GM12878 (cell line): ENCODE results near the gene KIF18A. TPM values are rescaled to one million over a fixed set of nuclear protein-coding genes. Genes with fewer than 3 reads are reported as not detected.
"Not testable (repeated sequence)": the region's sequence is repeated elsewhere in the genome, so short reads cannot be mapped to it uniquely, and the experiment has no call there.

Experiments
- ATAC-seq: fragments of 200-7000 bp; cut with Tn5 transposase; 3 replicates; pipeline ENCODE4 v1.9.1; 2020; ENCODE audit warnings: mild to moderate bottlenecking, moderate library complexity
- BruUV-seq: library from RNA; stranded (reverse); fragments of 400-500 nt; replicated peaks from 2 replicates; lab custom pipeline; 2021; lab: Mats Ljungman, UMichigan
- CTCF ChIA-PET: fragments of 300-600 bp; sonication (Branson Sonifier 250); formaldehyde crosslinking; extraction: SDS; loops from one replicate; lab custom pipeline; 2021; ENCODE audit warnings: inconsistent platforms; lab: Yijun Ruan, JAX
- POLR2A ChIA-PET: fragments of 350-600 bp; formaldehyde crosslinking; extraction: SDS; loops from one replicate; lab custom pipeline; 2021; ENCODE audit warnings: inconsistent platforms; lab: Charles Lee
- RAD21 ChIA-PET: fragments of 300-600 bp; sonication (Branson Sonifier 250); formaldehyde crosslinking; loops from one replicate; lab custom pipeline; 2023; ENCODE audit warnings: antibody characterized with exemption; ENCODE audit not compliant: unreplicated experiment; lab: Charles Lee
- SMC1A ChIA-PET: fragments of 300-600 bp; sonication (Branson Sonifier 250); formaldehyde crosslinking; loops from one replicate; lab custom pipeline; 2023; ENCODE audit not compliant: unreplicated experiment, uncharacterized antibody; lab: Charles Lee
- DNase-seq: peaks from one replicate; pipeline ENCODE4 v3.0.0-alpha.2; 2011; ENCODE audit warnings: low read depth, low spot score
- FAIRE-seq: peaks from 3 replicates; lab custom pipeline; 2011; peaks lifted over from hg19 to GRCh38; lab: Jason Lieb, UNC
- H2AFZ ChIP-seq: 2 replicates; pipeline ENCODE4 v1.6.0; 2011; ENCODE audit warnings: low read depth, low read length, control low read depth; ENCODE audit not compliant: control insufficient read depth
- H3K27ac ChIP-seq: 2 replicates; pipeline ENCODE4 v1.5.1; 2011; ENCODE audit warnings: control low read depth; ENCODE audit not compliant: control insufficient read depth, insufficient read depth
- H3K27me3 ChIP-seq, 2 experiments: replicated peaks in 1 of 2; 2 replicates each; pipeline versions ENCODE4 v1.6.0 to v1.6.1; 2011; ENCODE audit warnings: low read length in 1 of 2; ENCODE audit not compliant: control insufficient read depth in 2 of 2, insufficient read depth in 2 of 2
- H3K36me3 ChIP-seq, 2 experiments: 2 replicates each; pipeline ENCODE4 v1.5.1; 2011; ENCODE audit warnings: low read length in 1 of 2; ENCODE audit not compliant: control insufficient read depth in 2 of 2, insufficient read depth in 2 of 2
- H3K4me1 ChIP-seq: 2 replicates; pipeline ENCODE4 v1.6.1; 2011; ENCODE audit warnings: mild to moderate bottlenecking, low read length, moderate library complexity, mixed read lengths; ENCODE audit not compliant: control insufficient read depth, insufficient read depth
- H3K4me2 ChIP-seq: 2 replicates; pipeline ENCODE4 v1.6.0; 2011; ENCODE audit warnings: control low read depth; ENCODE audit not compliant: control insufficient read depth, insufficient read depth
- H3K4me3 ChIP-seq: fragments of 200-600 bp; sonication (generic); 2 replicates; pipeline ENCODE4 v1.5.1; 2016
- H3K79me2 ChIP-seq: 2 replicates; pipeline ENCODE4 v1.6.0; 2011; ENCODE audit warnings: low read length; ENCODE audit not compliant: control insufficient read depth, insufficient read depth
- H3K9ac ChIP-seq: 2 replicates; pipeline ENCODE4 v1.8.0; 2011; ENCODE audit warnings: low read length, control low read depth, mixed read lengths; ENCODE audit not compliant: control insufficient read depth, insufficient read depth
- H3K9me3 ChIP-seq: replicated peaks from 3 replicates; pipeline ENCODE4 v1.5.1; 2011; ENCODE audit warnings: mild to moderate bottlenecking, low read length; ENCODE audit not compliant: control insufficient read depth, insufficient read depth
- H4K20me1 ChIP-seq: 2 replicates; pipeline ENCODE4 v1.6.0; 2011; ENCODE audit not compliant: control insufficient read depth, insufficient read depth
- JUNB ChIP-seq: IDR thresholded peaks from 2 replicates; pipeline ENCODE4 v1.6.1; 2016; ENCODE audit warnings: antibody characterized with exemption, mild to moderate bottlenecking
- ZNF274 ChIP-seq: IDR thresholded peaks from one replicate; pipeline ENCODE4 v1.8.0; 2011; ENCODE audit not compliant: insufficient read length, insufficient read depth
- WGBS: methylation state at CpG from one replicate; pipeline ENCODE4 v1.1.6; 2016; ENCODE audit warnings: low lambda C conversion rate; ENCODE audit not compliant: insufficient replicate concordance, insufficient coverage; ENCODE audit errors: missing lambda C conversion rate; 5-methylcytosine and 5-hydroxymethylcytosine counted together
- in situ Hi-C: fragments of 300-500 bp; cut with MboI; formaldehyde crosslinking; loops from 9 replicates; pipeline ENCODE4 v1.14.3; 2018; ENCODE audit warnings: mixed read lengths
- intact Hi-C: fragments of 100-400 bp; cut with micrococcal nuclease; formaldehyde crosslinking; loops from one replicate; pipeline ENCODE4 v1.14.2; 2022; ENCODE audit not compliant: unreplicated experiment
- polyA plus RNA-seq, 11 experiments: library from polyadenylated mRNA; depleted of rRNA in 4 of 11; unstranded in 6 of 11; stranded (reverse) in 5 of 11; fragments of >200 nt; fragmentation: Nextera tagmentation in 4 of 11; fragmentation: Illumina TruSeq in 1 of 11; extraction: Ambion mirVana in 4 of 11; extraction: Trizol in 1 of 11; gene quantifications; 1 replicate in 1 of 11; 2 replicates in 10 of 11; pipeline versions ENCODE4 v1.2.1 to v1.2.3, GENCODE V29; 2011 to 2016; ENCODE audit warnings: inconsistent platforms in 2 of 11, missing spikeins in 2 of 11, low read depth in 1 of 11
- total RNA-seq, 4 experiments: library from RNA; depleted of rRNA in 3 of 4; stranded (reverse); fragments of >200 nt in 3 of 4; fragmentation: Illumina TruSeq in 1 of 4; extraction: Trizol in 1 of 4; gene quantifications; 2 replicates each; pipeline versions ENCODE4 v1.2.1 to v1.2.3, GENCODE V29; 2013 to 2021
- TF ChIP-seq, protein P1 (sequence below): fragments of 450-650 bp; formaldehyde crosslinking; IDR thresholded peaks from 2 replicates; pipeline ENCODE4 v1.4.0; 2020; ENCODE audit warnings: mild to moderate bottlenecking, moderate library complexity

The KIF18A gene
- total and polyA plus RNA-seq, 10 of the 15 experiments (the other 5 are each of a cell fraction or from before 2014, with no cell fraction given): 11.2 to 31.5 (median 20.4) TPM

DNA sequence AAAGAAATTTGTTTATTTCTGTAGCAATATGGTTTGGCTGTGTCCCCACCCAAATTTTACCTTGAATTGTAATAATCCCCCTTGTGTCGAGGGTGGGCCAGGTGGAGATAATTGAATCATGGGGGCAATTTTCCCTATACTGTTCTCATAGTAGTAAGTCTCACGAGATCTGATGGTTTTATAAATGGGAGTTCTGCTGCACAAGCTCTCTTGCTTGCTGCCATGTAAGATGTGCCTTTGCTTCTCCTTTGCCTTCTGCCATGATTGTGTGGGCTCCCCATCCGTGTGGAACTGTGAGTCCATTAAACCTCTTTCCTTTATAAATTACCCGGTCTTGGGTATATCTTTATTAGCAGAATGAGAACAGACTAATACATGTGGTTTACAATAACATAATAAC is 28.2 kb upstream of the KIF18A start:
- H2AFZ ChIP-seq, FAIRE-seq, ATAC-seq, in situ Hi-C loops, RAD21 ChIA-PET, DNase-seq, H3K27me3 ChIP-seq, H3K9ac ChIP-seq, H3K4me2 ChIP-seq, H3K79me2 ChIP-seq, POLR2A ChIA-PET, H3K36me3 ChIP-seq, H4K20me1 ChIP-seq, H3K27ac ChIP-seq, CTCF ChIA-PET, BruUV-seq, intact Hi-C loops, H3K4me3 ChIP-seq, H3K4me1 ChIP-seq: not testable (repeated sequence)
- H3K9me3 ChIP-seq: peaks cover 24% of the 10 kb centered on the region
- WGBS: 98% methylated on average over 4 of the region's 4 CpGs
- SMC1A ChIA-PET: interaction anchor here (1.2 kb wide), 1 partner anchor 27 kb away, joined by 3 read pairs; no protein-coding TSS in a partner anchor

DNA sequence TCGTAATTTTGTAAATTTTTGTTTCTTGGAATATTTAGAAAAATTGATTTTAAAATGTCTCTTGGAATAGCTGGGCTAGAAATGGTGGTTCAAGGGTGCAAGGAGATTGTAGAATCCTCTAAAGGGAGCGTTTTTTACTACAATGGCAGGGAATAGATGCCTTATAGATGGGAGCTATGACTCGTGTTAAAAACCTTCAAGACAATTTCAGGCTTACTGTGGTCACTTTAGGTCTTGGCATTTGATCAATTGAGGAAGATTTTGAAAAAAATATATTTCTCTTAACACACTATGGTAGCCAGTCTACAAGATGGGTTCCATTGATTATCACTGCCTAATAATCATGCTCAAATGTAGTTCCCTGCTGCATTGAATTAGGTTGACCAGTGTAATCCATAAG is 25.2 kb upstream of the KIF18A start:
- no peak overlapping the region for H3K4me3 ChIP-seq
- H3K27me3 ChIP-seq: no peaks in the 10 kb centered on the region
- intact Hi-C loops (no loop called here), in situ Hi-C loops (no loop called here)
- no peak overlapping the region for H3K27ac ChIP-seq
- SMC1A ChIA-PET: no interaction called here
- DNase-seq: no peak
- CTCF ChIA-PET: no interaction called here
- H3K9me3 ChIP-seq: peaks cover 11% of the 10 kb centered on the region; the same call in 2 of the 3 replicates
- no TSS peak for BruUV-seq
- H3K4me2 ChIP-seq: no peak overlapping the region
- no peak for FAIRE-seq
- 97% methylated on average over 3 of the region's 3 CpGs for WGBS
- H3K36me3 ChIP-seq: peaks cover 0 to 7% of the 10 kb centered on the region in 2 experiments; a peak in 2 of 4 replicates
- POLR2A ChIA-PET: no interaction called here
- no peaks in the 10 kb centered on the region for H3K4me1 ChIP-seq
- no peak overlapping the region for H3K9ac ChIP-seq
- H4K20me1 ChIP-seq: no peaks in the 10 kb centered on the region
- H3K79me2 ChIP-seq: no peaks in the 10 kb centered on the region
- H2AFZ ChIP-seq: no peak overlapping the region
- ATAC-seq: no peak
- RAD21 ChIA-PET: no interaction called here
- TF ChIP-seq JUNB: no peak
- TF ChIP-seq, protein P1, sequence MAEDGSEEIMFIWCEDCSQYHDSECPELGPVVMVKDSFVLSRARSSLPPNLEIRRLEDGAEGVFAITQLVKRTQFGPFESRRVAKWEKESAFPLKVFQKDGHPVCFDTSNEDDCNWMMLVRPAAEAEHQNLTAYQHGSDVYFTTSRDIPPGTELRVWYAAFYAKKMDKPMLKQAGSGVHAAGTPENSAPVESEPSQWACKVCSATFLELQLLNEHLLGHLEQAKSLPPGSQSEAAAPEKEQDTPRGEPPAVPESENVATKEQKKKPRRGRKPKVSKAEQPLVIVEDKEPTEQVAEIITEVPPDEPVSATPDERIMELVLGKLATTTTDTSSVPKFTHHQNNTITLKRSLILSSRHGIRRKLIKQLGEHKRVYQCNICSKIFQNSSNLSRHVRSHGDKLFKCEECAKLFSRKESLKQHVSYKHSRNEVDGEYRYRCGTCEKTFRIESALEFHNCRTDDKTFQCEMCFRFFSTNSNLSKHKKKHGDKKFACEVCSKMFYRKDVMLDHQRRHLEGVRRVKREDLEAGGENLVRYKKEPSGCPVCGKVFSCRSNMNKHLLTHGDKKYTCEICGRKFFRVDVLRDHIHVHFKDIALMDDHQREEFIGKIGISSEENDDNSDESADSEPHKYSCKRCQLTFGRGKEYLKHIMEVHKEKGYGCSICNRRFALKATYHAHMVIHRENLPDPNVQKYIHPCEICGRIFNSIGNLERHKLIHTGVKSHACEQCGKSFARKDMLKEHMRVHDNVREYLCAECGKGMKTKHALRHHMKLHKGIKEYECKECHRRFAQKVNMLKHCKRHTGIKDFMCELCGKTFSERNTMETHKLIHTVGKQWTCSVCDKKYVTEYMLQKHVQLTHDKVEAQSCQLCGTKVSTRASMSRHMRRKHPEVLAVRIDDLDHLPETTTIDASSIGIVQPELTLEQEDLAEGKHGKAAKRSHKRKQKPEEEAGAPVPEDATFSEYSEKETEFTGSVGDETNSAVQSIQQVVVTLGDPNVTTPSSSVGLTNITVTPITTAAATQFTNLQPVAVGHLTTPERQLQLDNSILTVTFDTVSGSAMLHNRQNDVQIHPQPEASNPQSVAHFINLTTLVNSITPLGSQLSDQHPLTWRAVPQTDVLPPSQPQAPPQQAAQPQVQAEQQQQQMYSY (CRISPR knock-in tag): no peak
- TF ChIP-seq ZNF274: no peak
